GM19240 (cell line): Measurements from ENCODE around the gene ACSBG1.

Experiments used
- DNase-seq: peaks from one replicate; pipeline ENCODE4 v3.0.0; 2011; ENCODE audit warnings: low spot score; ENCODE audit not compliant: insufficient read length

ACSBG1 gene

DNA sequence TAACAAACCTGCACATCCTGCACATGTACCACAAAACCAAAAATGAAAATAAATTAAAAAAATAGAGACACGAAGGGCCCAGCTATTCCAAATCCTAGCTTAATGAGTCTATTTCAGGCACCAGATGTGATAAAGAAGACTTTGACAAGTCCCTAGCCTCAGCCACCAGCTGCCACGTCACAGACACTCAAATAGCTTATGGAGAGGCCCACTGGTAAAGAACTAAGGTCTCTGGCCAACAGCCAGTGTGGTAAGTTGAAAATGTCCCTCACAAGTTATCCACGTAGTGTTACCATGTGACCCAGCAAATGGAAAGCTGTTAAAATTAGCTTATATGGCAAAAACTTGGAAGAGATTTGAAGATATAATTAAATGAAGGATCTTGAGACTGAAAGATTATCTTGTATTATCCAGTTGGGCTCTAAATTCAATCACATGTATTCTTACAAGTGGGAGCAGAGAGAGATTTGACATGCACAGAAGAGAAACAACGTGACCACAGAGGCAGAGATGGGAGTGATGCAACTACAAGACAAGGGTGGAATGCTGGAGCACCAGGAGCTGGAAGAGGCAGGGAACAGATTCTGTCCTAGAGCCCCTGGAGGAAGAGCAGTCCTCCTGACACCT lies 10.9 kb downstream of the ACSBG1 start:
- no peak for DNase-seq

DNA sequence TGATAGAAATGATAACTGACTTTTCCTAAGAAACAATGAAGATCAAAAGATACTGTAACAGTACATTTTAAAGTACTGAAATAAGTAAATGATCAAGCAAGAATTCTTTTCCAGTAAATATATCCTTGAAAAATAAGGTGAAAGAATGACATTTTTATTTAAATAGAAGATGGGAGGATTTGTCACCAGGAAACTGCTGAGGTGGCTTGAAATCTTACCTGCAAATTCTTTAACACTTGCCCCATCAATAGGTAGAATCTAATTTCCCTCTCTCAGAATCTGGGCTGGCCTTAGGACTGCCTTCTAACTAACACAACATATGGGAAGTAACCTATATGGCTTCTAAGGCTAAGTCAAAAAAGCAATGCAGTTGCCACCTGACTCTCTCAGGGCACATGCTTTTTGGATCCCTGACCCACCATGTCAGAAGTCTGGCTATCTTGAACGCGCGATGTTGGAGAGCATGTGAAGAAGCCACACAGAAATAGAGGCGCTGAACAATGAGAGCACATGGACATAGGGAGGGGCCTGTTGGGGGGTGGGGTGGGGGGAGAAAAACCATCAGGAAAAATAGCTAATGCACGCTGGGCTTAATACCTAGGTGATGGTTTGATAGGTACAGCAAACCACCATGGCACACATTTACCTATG lies 11.5 kb downstream of the ACSBG1 start:
- DNase-seq: no peak

DNA sequence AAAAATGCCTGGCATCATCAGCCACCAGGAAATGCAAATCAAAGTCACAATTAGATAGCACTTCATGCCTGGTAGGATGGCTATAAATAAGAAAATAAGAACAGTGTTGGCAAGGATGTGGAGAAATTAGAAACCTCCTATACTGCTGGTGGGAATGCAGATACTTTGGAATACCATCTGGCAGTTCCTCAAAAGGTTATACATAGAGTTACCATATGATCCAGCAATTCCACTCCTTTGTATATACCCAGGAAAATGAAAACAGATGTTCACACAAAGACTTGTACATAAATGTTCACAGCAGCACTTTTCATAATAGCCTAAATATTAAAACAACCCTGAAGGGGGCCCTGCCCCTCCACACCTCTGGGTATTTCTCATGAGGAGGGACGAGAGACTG lies 13.7 kb downstream of the ACSBG1 start:
- no peak for DNase-seq

DNA sequence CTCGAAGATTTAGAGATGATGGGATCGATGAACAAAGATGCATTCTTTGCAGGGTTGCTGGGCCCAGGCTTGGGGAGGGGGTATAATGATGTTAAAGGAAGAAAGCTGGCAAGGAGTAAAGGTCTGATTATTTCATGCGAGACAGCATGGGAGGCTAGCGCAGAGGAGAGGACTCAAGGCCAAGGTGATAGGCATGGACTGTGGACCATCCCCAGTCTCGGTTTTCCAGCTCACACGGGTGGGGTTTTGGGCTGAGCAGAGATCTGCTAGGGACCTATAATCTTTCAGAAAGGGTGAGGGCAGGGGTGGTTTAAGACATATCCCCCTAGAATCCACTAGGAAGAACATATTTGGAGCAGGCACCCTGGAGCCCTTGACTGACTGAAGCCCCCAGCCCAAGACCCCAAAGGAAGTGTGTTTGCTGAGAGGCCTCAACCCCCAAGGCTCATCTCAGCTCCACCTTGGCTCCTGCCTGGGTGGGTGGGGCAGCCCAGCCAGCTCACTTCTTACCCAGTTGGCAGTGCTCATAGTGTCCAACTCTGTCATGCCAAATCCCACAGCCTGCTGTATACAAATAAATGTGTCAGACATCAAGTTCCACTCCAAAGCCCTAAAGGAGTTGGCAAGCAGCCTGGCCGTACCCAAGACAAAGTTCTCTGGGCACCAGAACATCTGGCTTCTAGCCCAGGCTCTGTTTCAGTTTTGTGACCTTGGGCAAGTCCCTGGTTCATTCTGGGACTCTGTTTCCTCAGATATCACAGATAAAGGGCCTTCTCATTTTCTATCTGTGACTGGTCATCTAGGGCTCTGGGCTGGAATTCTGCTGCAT lies 17.9 kb downstream of the ACSBG1 start:
- no peak for DNase-seq

DNA sequence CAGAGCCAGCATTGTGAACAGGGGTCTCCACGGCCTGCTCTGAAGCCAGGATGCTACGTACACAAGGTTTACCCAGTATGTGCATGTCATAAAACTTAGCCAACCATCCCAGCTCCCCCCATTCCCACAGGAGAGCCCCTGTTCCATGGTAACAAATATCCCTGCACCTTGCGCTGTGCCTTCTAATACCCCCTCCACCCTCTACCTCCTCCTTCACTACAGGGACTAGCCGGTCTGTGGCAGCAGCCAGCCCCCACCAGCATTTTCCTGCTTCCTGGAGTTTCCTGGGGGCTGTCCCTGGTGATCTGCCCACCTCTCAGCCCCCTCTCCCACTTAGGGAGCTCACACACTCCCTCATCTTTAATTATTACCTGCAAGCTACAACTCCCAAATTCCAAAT lies 20.4 kb downstream of the ACSBG1 start:
- no peak for DNase-seq

DNA sequence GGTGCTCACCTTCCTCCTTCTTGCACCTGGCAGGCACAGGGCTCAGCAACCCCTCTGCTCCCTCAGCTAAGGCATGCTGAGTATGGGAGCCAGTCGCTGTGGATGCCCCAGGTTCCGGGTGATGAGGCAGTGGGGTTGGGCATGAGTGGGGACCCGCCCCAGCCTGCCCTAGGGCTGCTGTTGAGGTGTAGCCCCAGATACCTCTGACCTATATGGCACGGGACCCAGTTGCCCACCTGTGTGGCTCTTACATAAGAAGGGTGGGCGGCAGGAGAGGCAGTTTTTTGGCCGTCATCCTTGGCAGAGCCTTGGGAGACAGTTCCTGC lies 21.0 kb downstream of the ACSBG1 start:
- DNase-seq: no peak

DNA sequence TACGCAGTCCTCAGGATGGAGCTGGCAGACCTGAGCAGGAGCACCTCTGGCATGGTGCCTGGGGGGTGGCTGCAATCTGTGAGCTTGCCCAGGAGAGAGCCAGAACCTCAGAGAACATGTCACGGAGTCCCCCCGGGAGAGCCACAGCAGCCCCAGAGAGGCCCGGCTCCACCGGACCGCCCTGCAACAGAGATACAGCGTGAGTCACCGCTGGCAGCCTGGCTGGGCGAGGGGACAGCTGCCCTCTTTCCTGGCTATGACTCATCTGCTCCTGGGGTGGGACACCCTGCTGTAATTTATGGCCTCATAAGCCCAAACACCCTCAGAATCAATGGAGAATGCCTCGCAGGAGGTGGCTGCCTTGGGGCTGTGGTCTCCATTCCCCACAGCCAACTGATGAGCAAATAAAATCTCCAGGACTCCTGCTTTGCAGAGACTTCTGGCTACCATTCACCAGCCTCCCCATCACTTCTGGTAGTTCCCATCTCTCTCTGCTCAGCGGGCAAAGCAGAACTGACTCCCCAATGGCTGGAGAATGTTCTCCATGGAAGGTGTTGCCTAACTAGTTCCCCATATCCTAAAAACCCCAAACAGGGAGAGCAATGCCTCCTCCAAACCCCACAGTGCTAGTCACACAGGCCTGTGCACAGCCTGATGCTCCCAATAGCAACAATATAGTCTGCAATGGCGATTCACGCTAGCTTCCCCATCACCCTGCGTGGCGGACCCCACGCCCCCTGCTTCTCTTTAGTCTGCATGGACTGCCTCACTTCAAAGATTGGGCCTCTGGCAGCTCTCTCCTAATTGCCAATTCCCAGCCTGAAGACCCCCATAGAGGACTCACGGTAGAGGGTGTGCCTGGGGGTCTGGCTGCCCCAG lies 21.6 kb downstream of the ACSBG1 start:
- DNase-seq: no peak

DNA sequence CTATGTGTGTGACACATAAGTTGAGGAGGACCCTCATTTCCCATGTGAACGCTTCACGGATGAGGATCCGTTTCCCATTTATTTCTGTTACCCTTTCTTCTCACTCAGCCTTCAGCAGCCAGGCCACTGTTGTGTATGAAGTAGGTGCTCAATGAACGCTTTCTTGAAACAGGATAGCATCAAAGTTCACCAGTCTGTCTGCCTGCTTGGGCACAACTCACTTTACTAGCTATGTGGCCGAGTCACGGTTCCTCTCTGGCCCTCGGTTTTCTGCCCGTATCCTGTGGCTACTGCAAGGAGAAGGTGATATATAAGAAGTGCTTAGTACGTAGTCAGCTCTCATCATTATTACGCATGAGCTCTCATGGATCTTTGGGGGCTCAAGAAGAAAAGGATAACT lies 22.4 kb downstream of the ACSBG1 start:
- DNase-seq: no peak

DNA sequence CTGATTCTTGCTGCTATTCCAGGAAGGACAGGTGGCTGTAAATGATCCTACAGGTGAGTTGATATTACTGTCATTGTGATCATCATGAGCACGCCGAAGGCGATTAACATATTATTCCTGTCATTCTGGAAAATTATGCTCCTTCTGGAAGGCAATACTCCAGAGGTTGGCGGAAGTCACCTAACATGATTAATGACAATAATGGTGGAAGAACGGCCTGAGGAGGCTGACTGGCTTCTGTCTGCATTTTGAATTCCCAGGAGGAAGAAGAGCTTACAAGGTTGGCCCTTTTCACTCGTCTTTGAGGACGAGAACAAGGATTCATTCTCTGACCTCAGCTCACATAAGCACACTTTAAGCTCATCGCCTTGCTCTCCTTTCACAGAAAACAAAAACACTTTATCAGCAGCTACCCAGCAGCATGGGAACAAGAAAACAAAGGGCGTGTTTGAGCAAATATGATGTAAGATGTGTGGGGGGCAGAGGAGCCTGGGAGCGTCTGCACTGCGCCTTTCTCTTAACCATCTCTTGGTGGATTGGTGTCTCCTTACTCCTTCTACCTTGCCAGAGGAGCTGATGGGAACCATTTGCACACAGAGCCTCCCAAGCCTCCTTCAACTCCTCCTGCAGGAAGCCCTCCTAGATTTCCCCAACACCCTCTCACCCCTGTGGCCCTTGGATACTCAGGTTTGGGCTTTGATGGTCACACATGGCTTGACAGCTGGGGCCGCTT lies 23.0 kb downstream of the ACSBG1 start:
- DNase-seq: no peak

DNA sequence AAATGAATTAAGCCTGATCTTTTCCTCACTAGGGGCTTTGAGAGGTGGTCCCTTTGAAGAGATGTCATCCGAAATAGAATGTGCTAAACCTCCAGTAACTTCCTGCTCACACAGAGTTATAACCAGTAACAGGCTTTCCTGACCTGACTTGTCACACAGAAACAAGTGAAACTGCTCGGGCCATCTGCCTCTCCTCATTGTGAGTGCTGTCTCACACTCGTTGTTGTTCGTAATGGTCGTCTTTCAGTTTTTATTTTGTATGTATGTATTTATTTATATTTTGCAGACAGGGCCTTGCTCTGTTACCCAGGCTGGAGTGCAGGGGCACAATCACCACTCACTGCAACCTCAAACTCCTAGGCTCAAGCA lies 24.0 kb downstream of the ACSBG1 start:
- DNase-seq: no peak

DNA sequence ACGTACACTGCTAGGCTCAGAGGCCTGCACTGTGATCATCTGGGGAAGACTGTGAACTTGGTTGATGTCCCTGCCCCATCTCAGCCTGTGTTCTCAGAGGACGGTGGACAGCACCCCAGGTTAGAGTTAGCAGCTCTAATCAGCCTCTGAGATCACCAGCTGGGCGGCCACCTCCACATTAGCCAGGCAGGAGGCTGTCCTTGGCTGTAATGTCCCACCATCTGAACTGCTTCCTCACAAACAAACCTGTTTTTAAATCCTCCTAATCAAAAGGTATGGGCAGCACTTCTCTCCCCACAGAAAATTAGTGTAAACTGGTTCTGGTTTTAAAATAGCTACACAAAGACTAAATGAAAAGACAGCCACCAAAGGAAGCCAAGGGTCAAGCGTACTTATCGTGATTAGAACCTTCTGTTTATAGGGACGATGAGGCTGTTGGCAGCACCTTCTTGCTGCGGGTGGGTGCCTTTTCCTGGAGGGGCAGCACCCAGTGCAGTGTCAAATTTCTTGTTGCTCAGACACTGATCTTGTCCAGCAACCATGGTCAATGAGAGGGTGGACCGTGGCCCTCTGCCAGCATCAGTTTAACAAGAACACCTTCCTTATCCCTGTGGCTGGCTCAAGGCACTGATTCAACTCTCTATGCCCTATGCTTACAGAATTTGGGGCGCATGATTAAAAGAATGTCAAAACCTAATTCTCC lies 24.6 kb downstream of the ACSBG1 start:
- DNase-seq: no peak

DNA sequence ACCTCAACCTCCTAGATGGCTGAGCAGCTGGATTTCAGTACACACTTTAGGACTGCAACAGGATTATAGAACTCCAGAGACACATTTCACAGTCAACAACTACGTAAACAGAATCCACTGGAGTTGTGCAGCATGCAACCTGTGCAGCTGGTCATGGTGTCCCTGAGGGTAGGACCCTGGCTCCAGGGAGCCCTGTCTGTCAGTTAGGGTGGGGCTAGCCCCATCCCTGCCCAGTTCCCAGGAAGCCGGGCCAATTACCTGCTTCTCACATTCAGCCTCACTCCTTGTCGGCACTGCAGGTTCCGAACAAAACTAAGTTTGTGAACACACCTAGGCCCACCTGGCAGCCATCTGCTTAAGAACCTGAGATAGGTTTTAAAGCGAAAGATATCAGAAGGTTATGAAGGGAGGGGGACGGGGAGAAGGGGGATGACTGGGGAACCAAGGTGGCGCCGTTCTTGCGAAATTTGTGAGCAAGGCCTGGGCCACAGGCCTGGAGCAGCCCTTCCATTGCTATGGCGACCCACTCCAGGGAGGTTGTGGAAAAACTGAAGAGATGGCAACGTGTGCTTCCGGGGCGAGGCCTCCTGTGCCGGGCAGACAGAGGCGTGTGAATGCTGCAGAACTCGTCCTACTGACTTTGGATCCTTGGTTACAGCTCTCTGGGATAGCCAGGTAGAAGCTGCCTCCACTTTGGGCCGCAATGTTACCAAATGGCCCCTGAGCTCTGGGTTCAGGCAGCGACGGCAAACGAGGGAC lies 25.3 kb downstream of the ACSBG1 start:
- DNase-seq: no peak

DNA sequence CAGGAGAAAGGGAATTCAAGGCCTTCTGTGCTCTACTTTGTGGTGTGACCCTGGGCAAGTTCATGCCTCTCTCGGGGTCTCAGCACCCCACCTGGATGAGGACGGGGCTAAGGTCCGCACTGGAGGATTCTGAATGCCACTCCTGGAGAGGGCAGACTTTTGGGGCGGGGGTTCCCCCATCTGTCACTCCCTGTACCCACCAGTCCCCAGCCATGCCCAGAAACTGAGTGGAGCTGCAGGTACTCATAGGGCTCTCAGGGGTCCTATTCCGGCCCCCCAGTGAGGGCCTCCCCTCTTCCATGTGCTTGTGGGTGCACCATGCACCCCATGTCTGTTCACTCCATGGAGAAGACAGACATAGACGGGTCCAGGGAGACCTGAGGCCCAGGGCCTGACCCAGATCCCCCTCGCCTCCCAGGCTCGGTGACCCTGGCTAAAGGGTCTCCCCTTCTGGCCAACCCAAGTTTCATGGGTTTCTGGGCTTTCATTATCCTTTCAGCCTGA lies 26.0 kb downstream of the ACSBG1 start:
- DNase-seq: no peak

DNA sequence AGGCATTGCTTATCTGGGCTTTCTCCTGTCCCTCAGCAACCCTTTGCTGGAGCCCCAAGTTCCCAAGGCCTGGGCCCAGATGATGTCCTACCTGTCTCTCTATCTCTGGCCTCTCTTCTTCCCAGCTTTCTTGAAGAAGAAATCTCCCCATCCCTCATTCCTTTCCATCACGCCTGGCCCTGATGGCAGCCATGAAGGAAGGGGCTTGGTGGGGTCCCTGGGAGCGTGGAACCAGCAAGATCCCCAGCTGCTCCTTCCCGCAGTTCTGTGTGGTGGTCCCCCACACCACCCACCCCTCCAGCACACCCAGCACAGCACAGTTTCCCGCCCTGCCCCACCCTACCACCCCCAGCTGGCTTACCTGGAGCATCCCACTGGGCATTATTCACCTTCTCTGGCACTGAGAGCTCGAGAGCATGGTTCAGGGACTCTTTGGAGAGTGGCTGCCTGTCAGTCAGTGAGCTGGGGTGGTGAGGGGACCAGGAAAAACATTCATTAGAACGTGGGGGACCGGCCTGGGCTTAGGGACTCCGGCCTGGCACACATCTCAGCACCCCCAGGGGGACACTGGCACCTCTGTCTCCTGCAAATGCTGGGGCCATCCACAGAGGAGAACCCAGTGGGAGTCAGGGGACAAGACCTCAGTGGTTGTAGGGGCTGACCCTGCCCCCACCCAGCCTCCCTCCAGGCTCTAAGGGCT lies 26.6 kb downstream of the ACSBG1 start:
- no peak for DNase-seq

DNA sequence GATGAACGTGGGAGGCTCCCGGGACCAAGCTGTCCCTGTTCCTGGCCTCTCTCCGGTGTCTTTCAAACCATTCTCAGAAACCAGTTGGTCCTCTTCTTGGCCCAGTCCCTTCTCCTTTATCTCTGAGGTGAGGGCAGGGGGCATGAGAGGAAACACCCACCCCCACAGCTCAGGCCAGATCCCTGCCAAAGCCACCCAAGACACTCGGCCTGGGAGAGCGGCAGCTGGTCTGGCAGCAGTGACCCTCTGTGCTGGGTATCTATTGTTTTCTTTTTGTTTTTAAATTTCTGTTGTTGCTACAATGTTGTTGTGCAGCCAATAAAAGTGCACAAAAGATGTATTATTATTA lies 27.3 kb downstream of the ACSBG1 start:
- no peak for DNase-seq

DNA sequence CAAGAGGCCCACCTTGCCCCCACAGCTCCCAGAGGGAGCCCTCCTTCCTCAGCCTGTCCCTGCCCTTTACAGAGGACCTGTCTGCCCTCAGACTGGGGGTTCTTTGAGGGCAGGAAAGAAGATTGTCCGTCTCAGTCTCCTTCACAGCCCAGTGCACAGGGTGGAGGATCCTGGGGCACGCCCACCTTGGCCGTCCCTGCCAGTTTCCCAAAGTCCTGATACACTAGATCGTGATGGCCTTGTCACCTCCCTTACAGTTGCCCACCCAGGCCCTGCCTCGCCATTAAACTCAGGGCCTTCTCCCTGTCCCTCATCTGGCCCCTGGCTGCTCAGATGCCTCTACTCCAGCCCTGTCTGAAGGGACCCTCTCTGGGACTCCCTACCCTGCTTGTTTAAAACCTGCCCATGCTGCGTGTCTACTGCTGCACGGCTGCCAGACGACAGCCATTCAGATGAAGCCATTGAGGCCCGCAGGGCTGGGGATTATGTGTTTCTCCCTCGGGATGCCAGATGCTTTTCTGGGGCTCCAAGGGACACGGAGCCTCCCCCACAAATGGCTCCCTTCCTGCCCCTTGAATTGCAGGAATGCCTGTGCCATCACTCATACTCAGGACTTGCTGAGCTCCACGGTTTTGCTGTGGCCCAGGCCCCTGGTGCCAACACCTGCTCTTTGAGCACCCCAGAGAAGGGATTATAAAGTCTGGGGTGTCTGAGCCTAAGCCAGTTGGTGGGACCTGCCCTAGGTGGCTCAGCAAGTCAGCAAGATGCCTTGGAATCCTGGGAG lies 27.8 kb downstream of the ACSBG1 start:
- DNase-seq: no peak

DNA sequence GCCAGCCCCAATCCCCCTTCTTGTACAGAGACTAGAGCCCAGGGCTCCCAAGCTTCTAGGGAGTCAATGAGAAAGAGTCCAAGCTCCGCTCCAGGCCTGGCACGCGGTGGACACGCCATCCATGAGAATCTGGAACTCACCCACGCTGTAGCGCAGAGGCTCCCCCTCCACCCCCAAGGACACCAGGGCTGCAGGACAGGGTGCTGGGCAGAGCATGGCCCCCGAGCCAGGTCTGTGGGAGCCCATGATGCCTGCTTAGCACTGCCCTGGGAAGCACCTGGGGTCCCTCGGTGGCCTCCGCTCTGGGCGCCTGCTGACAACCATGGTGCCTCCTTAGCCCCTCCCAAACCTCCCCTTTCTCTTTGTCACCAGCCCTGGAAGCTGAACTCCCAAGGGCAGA lies 28.5 kb downstream of the ACSBG1 start:
- DNase-seq: no peak

DNA sequence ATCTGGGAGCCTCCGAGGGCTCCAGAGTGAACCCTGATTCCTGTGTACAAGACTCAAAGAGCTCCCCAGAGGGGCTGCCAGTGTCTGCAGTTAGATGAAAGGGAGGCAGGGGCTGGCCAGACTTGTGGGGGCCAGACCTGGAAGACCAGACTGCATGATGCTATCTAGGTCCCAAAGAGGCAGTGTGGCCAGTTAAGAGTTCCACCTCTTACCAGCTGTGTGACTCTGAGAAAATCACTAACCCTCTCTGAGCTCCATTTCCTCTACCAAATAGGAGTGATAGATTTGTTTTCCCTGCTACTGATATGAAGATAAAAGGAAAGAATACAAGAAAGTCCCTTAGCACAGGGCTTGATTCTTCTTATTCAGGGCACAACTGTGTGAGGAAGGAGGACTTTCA lies 29.0 kb downstream of the ACSBG1 start:
- DNase-seq: no peak
